GM18519 (cell line): Measurements from ENCODE around the gene ELN.
"Not testable (repeated sequence)": the region's sequence is repeated elsewhere in the genome, so short reads cannot be mapped to it uniquely, and the experiment has no call there.

Experiments
- ATAC-seq: cut with Tn5 transposase; IDR thresholded peaks from one replicate; pipeline ENCODE4 v1.9.1; 2021; ENCODE audit warnings: mild to moderate bottlenecking, moderate library complexity; ENCODE audit not compliant: unreplicated experiment, low FRiP score

Gene ELN

GRCh38 chr7:74000489-74001149 is 27.4 kb upstream of the ELN start:
- ATAC-seq, result no peak

- no peak for ATAC-seq
These were observed 26.9 kb upstream of the ELN start for GRCh38 chr7:74001150-74001494.

GRCh38 chr7:74002474-74003017 is 25.4 kb upstream of the ELN start:
- ATAC-seq, result no peak

GRCh38 chr7:74003621-74004020 is 24.4 kb upstream of the ELN start:
- ATAC-seq, result no peak

- ATAC-seq, result no peak
These were observed 21.9 kb upstream of the ELN start for GRCh38 chr7:74006032-74006431.

GRCh38 chr7:74006451-74007241 is 21.3 kb upstream of the ELN start:
- ATAC-seq, result no peak

GRCh38 chr7:74007242-74007567 is 20.8 kb upstream of the ELN start:
- ATAC-seq, result no peak

GRCh38 chr7:74008687-74009086 is 19.3 kb upstream of the ELN start:
- ATAC-seq, result no peak

- ATAC-seq, result no peak
These were observed 18.3 kb upstream of the ELN start for GRCh38 chr7:74009719-74010118.

GRCh38 chr7:74010407-74010806 is 17.6 kb upstream of the ELN start:
- ATAC-seq, result no peak

GRCh38 chr7:74011421-74011820 is 16.6 kb upstream of the ELN start:
- ATAC-seq, result not testable (repeated sequence)

- peak; percentile 91 for ATAC-seq
These were observed 15.1 kb upstream of the ELN start for GRCh38 chr7:74012842-74013249.

- ATAC-seq, result no peak
These were observed 14.3 kb upstream of the ELN start for GRCh38 chr7:74013539-74014272.

- no peak for ATAC-seq
These were observed 13.0 kb upstream of the ELN start for GRCh38 chr7:74014931-74015330.

GRCh38 chr7:74015670-74016069 is 12.3 kb upstream of the ELN start:
- ATAC-seq, result no peak

- ATAC-seq, result no peak
These were observed 10.8 kb upstream of the ELN start for GRCh38 chr7:74017125-74017524.

- ATAC-seq, result no peak
These were observed 9.6 kb upstream of the ELN start for GRCh38 chr7:74018246-74018895.

GRCh38 chr7:74019149-74019548 is 8.8 kb upstream of the ELN start:
- ATAC-seq, result no peak

- ATAC-seq, result no peak
These were observed 7.6 kb upstream of the ELN start for GRCh38 chr7:74020390-74020789.

GRCh38 chr7:74021546-74022320 is 6.2 kb upstream of the ELN start:
- no peak for ATAC-seq
